Neural cell (in vitro differentiated cells): ENCODE results near the gene ZNF574. TPM values are rescaled to one million over a fixed set of nuclear protein-coding genes. Genes with fewer than 3 reads are reported as not detected.

Experiments used
- H2AFZ ChIP-seq: fragments of 200-600, 300-800 bp; sonication (generic), shearing (Covaris generic); 2 replicates; pipeline ENCODE4 v1.6.0; 2014; ENCODE audit warnings: low read depth, mild to moderate bottlenecking, antibody characterized with exemption, low read length, moderate library complexity
- H3F3A ChIP-seq: fragments of 200-600 bp; shearing (Covaris generic); 2 replicates; pipeline ENCODE4 v1.6.1; 2016; ENCODE audit warnings: mild to moderate bottlenecking, moderate library complexity, mixed read lengths, antibody characterized with exemption, low read length; ENCODE audit not compliant: insufficient read depth, poor library complexity, severe bottlenecking
- H3K27ac ChIP-seq: fragments of 200-600, 300-800 bp; sonication (generic), shearing (Covaris generic); 2 replicates; pipeline ENCODE4 v1.5.1; 2014; ENCODE audit warnings: mild to moderate bottlenecking, low read length, moderate library complexity
- H3K27me3 ChIP-seq: fragments of 300-800, 200-600 bp; sonication (generic), shearing (Covaris generic); 2 replicates; pipeline ENCODE4 v1.6.0; 2014; ENCODE audit warnings: mild to moderate bottlenecking, low read depth, low read length, moderate library complexity; ENCODE audit not compliant: insufficient read depth
- H3K36me3 ChIP-seq: fragments of 300-800, 200-600 bp; sonication (generic), shearing (Covaris generic); 2 replicates; pipeline ENCODE4 v1.5.1; 2014; ENCODE audit warnings: mild to moderate bottlenecking, antibody characterized with exemption, low read length, moderate library complexity; ENCODE audit not compliant: insufficient read depth
- H3K4me2 ChIP-seq: fragments of 300-800, 200-600 bp; sonication (generic), shearing (Covaris generic); 2 replicates; pipeline ENCODE4 v1.6.0; 2014; ENCODE audit warnings: mild to moderate bottlenecking, low read length
- H3K4me3 ChIP-seq: fragments of 300-800, 200-600 bp; sonication (generic), shearing (Covaris generic); 2 replicates; pipeline ENCODE4 v1.5.1; 2014; ENCODE audit warnings: mild to moderate bottlenecking, low read length, moderate library complexity
- H3K79me2 ChIP-seq: fragments of 200-600 bp; shearing (Covaris generic); replicated peaks from 2 replicates; pipeline ENCODE4 v1.6.0; 2014; ENCODE audit warnings: mild to moderate bottlenecking, low read length, moderate library complexity; ENCODE audit not compliant: insufficient read depth
- H3K9ac ChIP-seq: fragments of 300-800, 200-600 bp; sonication (generic), shearing (Covaris generic); 2 replicates; pipeline ENCODE4 v1.6.1; 2016; ENCODE audit warnings: mild to moderate bottlenecking, low read length, mixed read lengths
- H3K9me2 ChIP-seq: fragments of 200-600 bp; shearing (Covaris generic); 2 replicates; pipeline ENCODE4 v1.6.1; 2016; ENCODE audit warnings: mild to moderate bottlenecking, low read length, mixed read lengths; ENCODE audit not compliant: insufficient read depth
- H3K9me3 ChIP-seq: fragments of 200-600, 300-800 bp; sonication (generic), shearing (Covaris generic); 2 replicates; pipeline ENCODE4 v1.6.1; 2016; ENCODE audit warnings: mild to moderate bottlenecking, mixed run types, low read length, moderate library complexity, mixed read lengths
- H4K20me1 ChIP-seq: fragments of 200-600 bp; shearing (Covaris generic); 2 replicates; pipeline ENCODE4 v1.6.1; 2016; ENCODE audit warnings: mild to moderate bottlenecking, mixed run types; ENCODE audit not compliant: insufficient read depth
- CTCF ChIP-seq: fragments of 450-650 bp; IDR thresholded peaks from 2 replicates; pipeline ENCODE4 v1.5.1; 2014; ENCODE audit warnings: antibody characterized with exemption, mild to moderate bottlenecking, moderate library complexity; ENCODE audit not compliant: poor library complexity, severe bottlenecking
- EP300 ChIP-seq: fragments of 450-650 bp; conservative IDR thresholded peaks from 2 replicates; pipeline ENCODE4 v1.6.1; 2014; ENCODE audit warnings: antibody characterized with exemption, mild to moderate bottlenecking, moderate library complexity; ENCODE audit not compliant: poor library complexity, severe bottlenecking
- EZH2 ChIP-seq: fragments of 200-600, 300-800 bp; shearing (Covaris generic), sonication (generic); IDR thresholded peaks from 2 replicates; pipeline ENCODE4 v1.6.1; 2014; ENCODE audit warnings: antibody characterized with exemption, low read length, borderline replicate concordance, mild to moderate bottlenecking; ENCODE audit not compliant: insufficient read depth, poor library complexity, severe bottlenecking
- MXI1 ChIP-seq: fragments of 450-650 bp; conservative IDR thresholded peaks from 2 replicates; pipeline ENCODE4 v1.6.1; 2014; ENCODE audit warnings: antibody characterized with exemption, mild to moderate bottlenecking; ENCODE audit not compliant: poor library complexity, severe bottlenecking
- POLR2AphosphoS5 ChIP-seq: IDR thresholded peaks from 2 replicates; pipeline ENCODE4 v1.6.1; 2012
- RAD21 ChIP-seq: fragments of 450-650 bp; conservative IDR thresholded peaks from 2 replicates; pipeline ENCODE4 v1.6.1; 2014; ENCODE audit warnings: antibody characterized with exemption, mild to moderate bottlenecking, moderate library complexity
- REST ChIP-seq: IDR thresholded peaks from 2 replicates; pipeline ENCODE4 v1.6.1; 2012; ENCODE audit warnings: borderline replicate concordance
- SMC3 ChIP-seq: fragments of 450-650 bp; conservative IDR thresholded peaks from 2 replicates; pipeline ENCODE4 v1.6.1; 2014; ENCODE audit warnings: antibody characterized with exemption, mild to moderate bottlenecking, moderate library complexity; ENCODE audit not compliant: poor library complexity
- TAF1 ChIP-seq: IDR thresholded peaks from 2 replicates; pipeline ENCODE4 v1.6.1; 2012; ENCODE audit warnings: low read depth
- polyA plus RNA-seq: library from polyadenylated mRNA; depleted of rRNA; stranded (reverse); fragments of >200 nt; gene quantifications from 2 replicates; pipeline ENCODE4 v1.2.3, GENCODE V29; 2014

ZNF574 gene
- polyA plus RNA-seq, 1 donor from 2014 or later = 7.0 TPM

GRCh38 chr19:42129399-42130253, 53.7 kb downstream of the ZNF574 start:
- Histone ChIP-seq H3F3A (no peaks in the 10 kb centered on the region), H3K4me2 (no peak overlapping the region), H3K36me3 (no peaks in the 10 kb centered on the region), H3K9me2 (no peaks in the 10 kb centered on the region), H3K27ac (no peak overlapping the region), H3K79me2 (no peaks in the 10 kb centered on the region), H4K20me1 (no peaks in the 10 kb centered on the region), H3K27me3 (peaks cover 12% of the 10 kb centered on the region), H3K9ac (peak overlapping the region; percentile 20), H3K4me3 (no peak overlapping the region), H3K9me3 (no peaks in the 10 kb centered on the region), H2AFZ (no peak overlapping the region)
- TF ChIP-seq POLR2AphosphoS5 (no peak), RAD21 (no peak), CTCF (no peak), TAF1 (no peak), SMC3 (no peak), REST (no peak), MXI1 (no peak), EZH2 (no peak), EP300 (no peak)

- Histone ChIP-seq H3K27ac (no peak overlapping the region), H3K4me2 (no peak overlapping the region), H3K4me3 (no peak overlapping the region), H3K9ac (no peak overlapping the region), H3F3A (no peaks in the 10 kb centered on the region), H3K27me3 (peaks cover 12% of the 10 kb centered on the region), H3K9me2 (no peaks in the 10 kb centered on the region), H3K79me2 (no peaks in the 10 kb centered on the region), H4K20me1 (no peaks in the 10 kb centered on the region), H2AFZ (no peak overlapping the region), H3K9me3 (no peaks in the 10 kb centered on the region), H3K36me3 (no peaks in the 10 kb centered on the region)
- TF ChIP-seq RAD21 (no peak), REST (no peak)
Observed at GRCh38 chr19:42130254-42130573, 54.2 kb downstream of the ZNF574 start.

Other genes starting within 250 kb of the ZNF574 start
- gene LYPD4, start 231.5 kb upstream of the ZNF574 start, polyA plus RNA-seq = not detected in 2 replicates
- gene DMRTC2, start 231.1 kb upstream of the ZNF574 start, polyA plus RNA-seq = not detected in 2 replicates
- gene RPS19, start 215.9 kb upstream of the ZNF574 start, polyA plus RNA-seq = 783 and 1,001 TPM in 2 replicates
- 0.40 TPM in 1 of 2 replicates, not detected in the other for gene CD79A, start 198.9 kb upstream of the ZNF574 start, polyA plus RNA-seq
- gene ARHGEF1, start 193.0 kb upstream of the ZNF574 start, polyA plus RNA-seq = 12.0 and 13.6 TPM in 2 replicates
- 0.31 and 0.52 TPM in 2 replicates for gene ERFL, start 147.7 kb upstream of the ZNF574 start, polyA plus RNA-seq
- 279 and 290 TPM in 2 replicates for gene RABAC1, start 116.8 kb upstream of the ZNF574 start, polyA plus RNA-seq
- gene ATP1A3, start 81.9 kb upstream of the ZNF574 start, polyA plus RNA-seq = 36.2 and 53.6 TPM in 2 replicates
- 22.4 and 28.3 TPM in 2 replicates for gene GRIK5, start 6.0 kb upstream of the ZNF574 start, polyA plus RNA-seq
- 7.7 and 12.4 TPM in 2 replicates for gene POU2F2, start 56.3 kb downstream of the ZNF574 start, polyA plus RNA-seq
- 69.9 and 72.8 TPM in 2 replicates for gene DEDD2, start 141.5 kb downstream of the ZNF574 start, polyA plus RNA-seq
- 2.1 TPM in 2 replicates for gene ZNF526, start 144.1 kb downstream of the ZNF574 start, polyA plus RNA-seq
- 25.2 and 25.8 TPM in 2 replicates for gene GSK3A, start 166.4 kb downstream of the ZNF574 start, polyA plus RNA-seq
- gene ERF, start 179.0 kb downstream of the ZNF574 start, polyA plus RNA-seq = 3.8 and 6.7 TPM in 2 replicates
- gene CIC, start 193.1 kb downstream of the ZNF574 start, polyA plus RNA-seq = 10.8 and 23.1 TPM in 2 replicates
- 1.4 and 2.4 TPM in 2 replicates for gene PRR19, start 226.0 kb downstream of the ZNF574 start, polyA plus RNA-seq
- 727 and 741 TPM in 2 replicates for gene PAFAH1B3, start 226.5 kb downstream of the ZNF574 start, polyA plus RNA-seq
- gene TMEM145, start 237.1 kb downstream of the ZNF574 start, polyA plus RNA-seq = 30.9 and 35.3 TPM in 2 replicates
- gene MEGF8, start 249.5 kb downstream of the ZNF574 start, polyA plus RNA-seq = 21.5 and 22.5 TPM in 2 replicates